ENCODE data around the gene PTER.

The PTER gene

GRCh38 chr10:16544099-16544498, 107.3 kb downstream of the PTER start:
- no peak for TF ChIP-seq ZNF274 (IDR thresholded peaks at IDR 0.05; ENCODE audit: low read depth, low read length)
- H3K4me3 ChIP-seq (ENCODE audit: low read length) = no peak overlapping the region

- H3K4me3 ChIP-seq (ENCODE audit: low read length) = no peak overlapping the region
- TF ChIP-seq ZNF274 (IDR thresholded peaks at IDR 0.05; ENCODE audit: low read depth, low read length) = no peak
Observed at GRCh38 chr10:16544591-16544990, 107.8 kb downstream of the PTER start.

- no peak for TF ChIP-seq ZNF274 (IDR thresholded peaks at IDR 0.05; ENCODE audit: low read depth, low read length)
- H3K4me3 ChIP-seq (ENCODE audit: low read length) = no peak overlapping the region
Observed at GRCh38 chr10:16545116-16545736, 108.4 kb downstream of the PTER start.

GRCh38 chr10:16547973-16548372, 111.2 kb downstream of the PTER start:
- no peak for TF ChIP-seq ZNF274 (IDR thresholded peaks at IDR 0.05; ENCODE audit: low read depth, low read length)
- H3K4me3 ChIP-seq (ENCODE audit: low read length) = no peak overlapping the region

- no peak for TF ChIP-seq ZNF274 (IDR thresholded peaks at IDR 0.05; ENCODE audit: low read depth, low read length)
- no peak overlapping the region for H3K4me3 ChIP-seq (ENCODE audit: low read length)
Observed at GRCh38 chr10:16559236-16559773, 122.5 kb downstream of the PTER start.

- H3K4me3 ChIP-seq (ENCODE audit: low read length) = no peak overlapping the region
- TF ChIP-seq ZNF274 (IDR thresholded peaks at IDR 0.05; ENCODE audit: low read depth, low read length) = no peak
Observed at GRCh38 chr10:16562891-16563290, 126.1 kb downstream of the PTER start.
